Activated naive CD8-positive, alpha-beta T cell treated with anti-CD3 and anti-CD28 coated beads for 36 hours (primary cell): Measurements from ENCODE around the gene DGKK. TPM values are rescaled to one million over a fixed set of nuclear protein-coding genes. Genes with fewer than 3 reads are reported as not detected.

Source experiments
- DNase-seq: peaks from one replicate; pipeline ENCODE4 v3.0.0; 2021
- H3K27ac Mint-ChIP-seq: one replicate; pipeline ENCODE4 v1.8.0; 2022; ENCODE audit warnings: mild to moderate bottlenecking, moderate library complexity, mixed read lengths
- H3K27me3 Mint-ChIP-seq: one replicate; pipeline ENCODE4 v1.8.0; 2022; ENCODE audit warnings: mild to moderate bottlenecking, mixed read lengths
- H3K36me3 Mint-ChIP-seq: one replicate; pipeline ENCODE4 v1.8.0; 2021; ENCODE audit warnings: mild to moderate bottlenecking, mixed read lengths
- H3K4me1 Mint-ChIP-seq: one replicate; pipeline ENCODE4 v1.8.0; 2021; ENCODE audit warnings: mixed read lengths
- H3K4me3 Mint-ChIP-seq: one replicate; pipeline ENCODE4 v1.8.0; 2022; ENCODE audit warnings: mild to moderate bottlenecking, moderate library complexity, mixed read lengths
- H3K9me3 Mint-ChIP-seq: one replicate; pipeline ENCODE4 v1.8.0; 2022; ENCODE audit warnings: mixed read lengths
- total RNA-seq, 2 experiments: library from RNA; stranded (reverse); gene quantifications; one replicate each; pipeline ENCODE4 v1.2.3, GENCODE V29; 2021

Gene DGKK, protein sequence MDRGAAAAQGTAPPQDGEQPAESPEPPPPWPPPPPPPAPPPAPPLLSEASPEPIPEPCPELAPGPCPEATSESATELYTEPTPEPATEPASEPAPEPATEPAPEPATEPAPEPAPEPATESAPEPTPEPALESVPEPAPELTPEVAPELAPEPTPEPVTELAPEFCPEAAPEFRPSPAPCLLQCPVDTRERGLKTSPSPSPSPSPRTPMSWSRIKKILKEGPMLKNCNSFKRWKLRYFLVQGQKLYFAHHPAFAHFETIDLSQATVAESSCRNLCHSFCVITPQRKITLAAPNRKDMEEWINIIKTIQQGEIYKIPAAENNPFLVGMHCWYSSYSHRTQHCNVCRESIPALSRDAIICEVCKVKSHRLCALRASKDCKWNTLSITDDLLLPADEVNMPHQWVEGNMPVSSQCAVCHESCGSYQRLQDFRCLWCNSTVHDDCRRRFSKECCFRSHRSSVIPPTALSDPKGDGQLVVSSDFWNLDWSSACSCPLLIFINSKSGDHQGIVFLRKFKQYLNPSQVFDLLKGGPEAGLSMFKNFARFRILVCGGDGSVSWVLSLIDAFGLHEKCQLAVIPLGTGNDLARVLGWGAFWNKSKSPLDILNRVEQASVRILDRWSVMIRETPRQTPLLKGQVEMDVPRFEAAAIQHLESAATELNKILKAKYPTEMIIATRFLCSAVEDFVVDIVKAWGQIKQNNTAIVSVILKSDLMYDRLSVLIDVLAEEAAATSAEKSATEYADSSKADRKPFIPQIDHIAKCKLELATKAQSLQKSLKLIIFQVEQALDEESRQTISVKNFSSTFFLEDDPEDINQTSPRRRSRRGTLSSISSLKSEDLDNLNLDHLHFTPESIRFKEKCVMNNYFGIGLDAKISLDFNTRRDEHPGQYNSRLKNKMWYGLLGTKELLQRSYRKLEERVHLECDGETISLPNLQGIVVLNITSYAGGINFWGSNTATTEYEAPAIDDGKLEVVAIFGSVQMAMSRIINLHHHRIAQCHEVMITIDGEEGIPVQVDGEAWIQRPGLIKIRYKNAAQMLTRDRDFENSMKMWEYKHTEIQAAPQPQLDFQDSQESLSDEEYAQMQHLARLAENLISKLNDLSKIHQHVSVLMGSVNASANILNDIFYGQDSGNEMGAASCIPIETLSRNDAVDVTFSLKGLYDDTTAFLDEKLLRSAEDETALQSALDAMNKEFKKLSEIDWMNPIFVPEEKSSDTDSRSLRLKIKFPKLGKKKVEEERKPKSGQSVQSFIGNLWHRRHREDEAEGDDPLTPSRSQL
- not detected for total RNA-seq

DNA sequence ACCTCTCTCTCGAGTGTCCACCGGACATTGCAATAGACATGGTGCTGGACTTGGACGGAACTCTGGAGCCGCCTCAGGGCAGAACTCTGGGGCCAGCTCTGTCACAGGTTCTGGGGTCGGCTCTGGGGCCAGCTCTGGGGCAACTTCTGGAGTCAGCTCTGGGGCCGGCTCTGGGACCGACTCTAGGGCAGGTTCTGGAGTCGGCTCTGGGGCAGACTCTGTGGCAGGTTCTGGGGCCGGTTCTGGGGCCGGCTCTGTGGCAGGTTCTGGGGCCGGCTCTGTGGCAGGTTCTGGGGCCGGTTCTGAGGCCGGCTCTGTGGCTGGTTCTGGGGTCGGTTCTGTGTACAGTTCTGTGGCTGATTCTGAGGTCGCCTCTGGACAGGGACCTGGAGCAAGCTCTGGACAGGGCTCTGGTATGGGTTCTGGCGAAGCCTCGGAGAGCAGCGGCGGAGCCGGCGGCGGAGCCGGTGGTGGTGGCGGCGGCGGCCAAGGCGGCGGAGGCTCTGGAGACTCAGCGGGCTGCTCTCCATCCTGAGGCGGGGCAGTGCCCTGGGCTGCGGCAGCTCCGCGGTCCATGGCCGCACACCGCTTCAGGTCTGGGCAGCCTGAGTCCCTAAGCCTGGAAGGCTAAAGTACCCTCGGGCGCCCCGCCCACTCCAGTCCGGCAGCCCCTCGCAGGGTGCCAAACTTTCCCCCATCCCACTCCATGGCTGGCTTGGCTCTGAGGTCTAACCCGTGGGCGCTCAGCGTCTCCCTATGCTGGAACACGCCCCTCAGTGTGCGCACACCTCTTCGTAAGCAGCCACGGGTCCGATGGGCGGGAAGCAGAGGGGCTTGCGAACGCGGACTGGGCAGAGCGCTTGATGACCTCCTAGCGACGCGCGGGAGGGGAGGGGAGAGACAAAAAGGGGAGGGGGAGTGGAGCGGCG lies at the start of gene DGKK:
Gene DGKK (minus strand): TSS at position 723 of the 929 bp plus-strand sequence. CDS start 147 bp downstream, at position 576.
- peaks cover 65% of the 10 kb centered on the region for H3K27me3 Mint-ChIP-seq

DNA sequence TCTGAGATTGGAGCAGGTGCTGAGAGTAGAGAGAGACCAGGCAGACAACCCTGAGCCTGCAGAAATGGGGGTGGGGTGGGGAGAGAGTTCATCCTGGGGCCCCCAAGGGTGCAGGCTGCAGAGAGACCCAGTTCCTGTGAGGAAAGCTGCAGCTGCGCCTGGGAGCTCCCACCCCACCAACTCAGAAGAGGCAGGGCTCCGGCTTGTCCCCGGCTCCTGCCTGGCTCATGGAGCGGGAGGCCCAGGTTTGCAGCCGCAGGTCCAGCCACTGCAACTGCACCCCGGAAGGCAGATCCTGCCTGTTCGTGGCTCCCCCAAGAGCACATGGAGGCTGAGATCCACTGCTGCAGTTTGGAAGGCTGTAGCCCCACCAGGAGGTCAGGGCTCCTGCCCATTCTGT lies 44.2 kb upstream of the DGKK start:
- Mint-ChIP-seq H3K4me3 (no peak overlapping the region), H3K27ac (no peak overlapping the region), H3K27me3 (peaks cover 3% of the 10 kb centered on the region), H3K36me3 (no peaks in the 10 kb centered on the region), H3K9me3 (no peaks in the 10 kb centered on the region), H3K4me1 (no peaks in the 10 kb centered on the region)
- no peak for DNase-seq

More for the DNA sequence above, at the start of gene DGKK:
- Mint-ChIP-seq H3K36me3 (no peaks in the 10 kb centered on the region), H3K4me3 (peak within 1 kb of the TSS; percentile 32), H3K9me3 (no peaks in the 10 kb centered on the region), H3K4me1 (peaks cover 4% of the 10 kb centered on the region), H3K27ac (no peak within 1 kb of the TSS)
- no peak for DNase-seq

DNA sequence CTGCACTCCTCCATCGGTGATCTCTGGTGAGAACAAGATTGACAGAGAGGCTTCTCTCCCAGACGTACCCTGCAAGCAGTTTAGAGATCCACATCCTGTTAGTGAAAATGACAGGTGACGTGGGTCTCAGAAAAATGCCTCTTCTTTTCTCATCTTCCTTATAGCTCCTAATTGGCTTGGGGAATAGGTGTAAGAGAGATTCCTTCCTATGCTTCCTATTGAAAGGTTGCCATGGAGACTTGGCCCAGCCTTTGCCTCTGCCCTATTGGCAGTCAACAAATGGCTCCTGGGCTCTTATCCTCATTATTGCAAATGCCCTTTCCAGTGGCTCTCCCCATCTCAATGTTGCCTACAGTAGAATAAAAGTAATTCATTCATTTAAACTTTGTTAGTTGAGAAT lies 26.5 kb upstream of the DGKK start:
- peaks cover 21% of the 10 kb centered on the region for H3K27me3 Mint-ChIP-seq
- H3K4me1 Mint-ChIP-seq, result no peaks in the 10 kb centered on the region
- H3K9me3 Mint-ChIP-seq, result no peaks in the 10 kb centered on the region
- no peak overlapping the region for H3K27ac Mint-ChIP-seq
- DNase-seq, result no peak
- no peak overlapping the region for H3K4me3 Mint-ChIP-seq
- H3K36me3 Mint-ChIP-seq, result no peaks in the 10 kb centered on the region

DNA sequence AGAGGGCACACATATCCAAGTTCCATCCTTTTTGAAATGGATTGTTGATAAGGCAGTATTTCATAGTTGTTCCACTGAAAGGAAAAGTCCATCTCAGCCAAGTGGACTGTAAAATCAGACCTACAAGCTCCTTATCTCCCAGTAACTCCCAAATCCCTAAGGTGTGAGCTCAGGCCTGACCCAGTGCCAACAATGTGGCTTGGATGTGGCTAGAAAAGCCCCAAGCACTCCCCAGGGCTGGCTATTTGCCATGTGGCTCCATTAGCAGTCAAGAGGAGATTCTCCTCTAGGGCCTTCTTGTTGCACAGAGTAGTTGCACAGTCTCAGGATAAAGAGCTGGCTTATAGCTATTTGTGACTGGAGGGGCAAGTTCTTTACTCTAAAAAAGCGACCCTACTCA lies 25.0 kb upstream of the DGKK start:
- Mint-ChIP-seq H3K9me3 (no peaks in the 10 kb centered on the region), H3K4me3 (no peak overlapping the region)
- DNase-seq, result no peak

DNA sequence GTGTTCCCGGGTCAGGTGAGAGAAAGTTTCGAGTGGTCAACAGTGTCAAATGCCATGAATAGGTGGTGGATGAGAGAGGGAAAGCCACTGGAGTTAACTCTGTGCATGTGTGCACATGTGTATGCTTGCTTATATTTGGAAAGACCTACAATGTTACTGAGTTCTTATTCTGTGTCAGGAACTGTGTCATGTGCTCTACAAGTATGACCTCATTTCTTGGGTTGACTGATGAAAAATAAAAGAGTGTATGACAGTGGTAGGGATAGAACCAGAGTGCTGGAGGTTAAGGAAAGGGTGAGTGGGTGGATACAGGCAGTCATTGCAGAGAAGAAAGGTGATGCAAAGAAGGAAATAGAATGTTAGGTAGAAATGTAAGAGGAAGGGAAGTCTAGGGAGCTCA lies 22.1 kb upstream of the DGKK start:
- no peak for DNase-seq
- no peaks in the 10 kb centered on the region for H3K36me3 Mint-ChIP-seq
- H3K4me1 Mint-ChIP-seq, result no peaks in the 10 kb centered on the region
- peaks cover 28% of the 10 kb centered on the region for H3K27me3 Mint-ChIP-seq
- no peak overlapping the region for H3K27ac Mint-ChIP-seq
- no peak overlapping the region for H3K4me3 Mint-ChIP-seq
- no peaks in the 10 kb centered on the region for H3K9me3 Mint-ChIP-seq

More for the DNA sequence above, 25.0 kb upstream of the DGKK start:
- Mint-ChIP-seq H3K4me1 (no peaks in the 10 kb centered on the region), H3K36me3 (no peaks in the 10 kb centered on the region), H3K27me3 (peaks cover 19% of the 10 kb centered on the region), H3K27ac (no peak overlapping the region)

DNA sequence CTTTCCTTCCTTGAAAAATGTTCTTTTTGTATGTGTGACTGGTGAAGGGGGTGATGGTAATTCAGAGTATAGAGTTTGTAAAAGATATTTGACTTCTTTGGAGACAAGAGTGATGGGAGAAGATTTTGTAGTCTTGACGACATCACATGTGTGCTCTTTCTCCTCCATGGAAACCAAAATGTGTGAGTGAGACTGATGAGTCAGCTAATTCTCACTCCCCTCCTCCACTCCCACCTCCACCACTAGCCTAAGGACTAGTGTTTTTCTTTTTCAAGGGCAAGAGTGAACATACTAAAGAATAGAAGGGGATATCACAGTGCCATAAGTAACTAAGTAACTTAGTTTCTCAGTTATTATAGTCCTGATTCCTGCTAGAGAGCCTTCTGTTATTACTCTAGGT lies 14.0 kb upstream of the DGKK start:
- DNase-seq, result no peak
- Mint-ChIP-seq H3K9me3 (peaks cover 3% of the 10 kb centered on the region), H3K27me3 (peaks cover 6% of the 10 kb centered on the region), H3K27ac (no peak overlapping the region), H3K4me3 (no peak overlapping the region), H3K36me3 (no peaks in the 10 kb centered on the region), H3K4me1 (no peaks in the 10 kb centered on the region)

DNA sequence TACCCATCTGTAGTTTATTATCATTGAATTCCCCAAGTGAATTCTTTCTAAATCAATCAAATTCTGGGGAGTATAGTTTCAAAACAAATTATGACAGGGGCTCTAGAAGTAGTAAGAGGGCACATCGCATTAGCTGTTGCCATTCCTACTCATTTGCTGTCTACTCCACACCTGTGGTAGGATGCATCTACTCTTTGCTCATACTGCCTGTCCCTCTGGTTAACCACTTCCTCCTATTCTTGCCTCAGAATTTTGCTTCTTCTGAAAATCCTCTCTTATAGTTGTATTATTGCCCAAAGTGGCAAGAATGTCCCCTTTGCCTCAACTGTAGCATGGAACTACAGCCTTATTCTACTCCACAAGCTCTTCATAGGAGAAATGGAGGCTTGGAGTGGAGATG lies 12.7 kb upstream of the DGKK start:
- Mint-ChIP-seq H3K4me3 (no peak overlapping the region), H3K27ac (no peak overlapping the region), H3K36me3 (no peaks in the 10 kb centered on the region), H3K27me3 (peaks cover 11% of the 10 kb centered on the region), H3K9me3 (peaks cover 3% of the 10 kb centered on the region), H3K4me1 (no peaks in the 10 kb centered on the region)
- DNase-seq, result no peak

DNA sequence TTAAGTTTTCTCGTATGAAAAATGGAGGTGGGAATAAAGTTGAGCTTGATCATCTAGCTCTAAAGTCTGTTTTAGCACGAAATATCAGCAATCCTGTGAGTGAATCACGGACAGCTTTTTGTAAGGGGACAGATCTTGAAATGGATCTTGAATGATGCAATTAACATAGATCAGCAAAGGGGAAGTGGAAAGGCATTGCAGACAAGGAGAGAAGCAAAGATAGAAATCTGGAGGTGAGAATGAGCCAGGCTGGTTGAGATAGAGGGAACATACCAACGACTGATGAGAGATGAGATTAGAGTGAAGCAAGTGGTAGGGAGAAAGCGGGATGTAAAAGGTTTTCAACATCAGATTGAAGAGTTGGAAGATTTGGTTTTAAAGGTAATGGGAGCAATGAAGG lies 4.6 kb upstream of the DGKK start:
- Mint-ChIP-seq H3K4me1 (peaks cover 2% of the 10 kb centered on the region), H3K9me3 (no peaks in the 10 kb centered on the region), H3K36me3 (no peaks in the 10 kb centered on the region), H3K27me3 (peaks cover 48% of the 10 kb centered on the region), H3K27ac (no peak overlapping the region), H3K4me3 (no peak overlapping the region)
- no peak for DNase-seq

DNA sequence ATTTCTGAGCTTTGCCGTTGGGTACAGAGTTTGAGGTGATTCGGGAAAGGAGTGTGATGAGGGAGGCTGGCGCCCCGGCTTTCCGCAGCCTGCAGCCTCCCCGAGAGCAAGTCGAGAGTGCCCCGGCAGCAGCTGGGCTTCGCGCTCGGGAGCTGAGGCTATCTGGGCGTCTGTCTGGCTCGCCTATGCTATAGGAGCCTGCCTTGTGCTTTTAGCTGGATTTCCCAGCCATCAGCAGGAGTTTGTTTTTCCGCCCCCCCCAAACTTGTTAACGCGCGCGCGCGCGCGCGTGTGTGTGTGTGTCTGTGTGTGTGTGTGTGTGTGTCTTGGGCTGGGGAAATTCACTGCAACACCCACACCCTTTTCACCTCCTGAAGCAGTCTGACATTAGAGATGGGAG lies 765 bp upstream of the DGKK start:
- H3K9me3 Mint-ChIP-seq, result no peaks in the 10 kb centered on the region
- H3K4me1 Mint-ChIP-seq, result peaks cover 4% of the 10 kb centered on the region
- no peak overlapping the region for H3K4me3 Mint-ChIP-seq
- DNase-seq, result no peak
- no peaks in the 10 kb centered on the region for H3K36me3 Mint-ChIP-seq
- H3K27me3 Mint-ChIP-seq, result peaks cover 69% of the 10 kb centered on the region
- no peak overlapping the region for H3K27ac Mint-ChIP-seq

DNA sequence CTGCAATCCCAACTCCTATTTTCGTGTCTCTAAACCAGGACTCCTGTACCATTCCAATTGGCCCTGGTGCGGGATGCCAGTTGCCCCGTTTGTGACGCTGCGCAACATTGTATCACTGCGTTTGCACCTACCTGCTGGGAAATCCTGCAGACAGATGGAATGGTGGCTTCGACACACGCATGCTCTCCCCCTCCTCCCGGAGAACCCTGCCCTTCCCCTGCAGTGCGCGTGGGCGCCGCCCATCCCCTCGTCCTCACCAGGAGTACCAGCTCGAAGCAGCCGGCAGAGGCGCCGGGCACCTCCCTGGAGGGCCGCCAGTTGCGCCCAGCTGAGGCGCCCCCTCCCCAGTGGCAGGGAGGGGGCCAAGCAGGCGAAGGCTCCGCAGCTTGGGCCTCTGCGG lies 1.4 kb downstream of the DGKK start:
- H3K27me3 Mint-ChIP-seq, result peaks cover 72% of the 10 kb centered on the region
- no peaks in the 10 kb centered on the region for H3K9me3 Mint-ChIP-seq
- no peaks in the 10 kb centered on the region for H3K36me3 Mint-ChIP-seq
- H3K4me1 Mint-ChIP-seq, result peaks cover 4% of the 10 kb centered on the region
- no peak for DNase-seq
- no peak overlapping the region for H3K4me3 Mint-ChIP-seq
- no peak overlapping the region for H3K27ac Mint-ChIP-seq

DNA sequence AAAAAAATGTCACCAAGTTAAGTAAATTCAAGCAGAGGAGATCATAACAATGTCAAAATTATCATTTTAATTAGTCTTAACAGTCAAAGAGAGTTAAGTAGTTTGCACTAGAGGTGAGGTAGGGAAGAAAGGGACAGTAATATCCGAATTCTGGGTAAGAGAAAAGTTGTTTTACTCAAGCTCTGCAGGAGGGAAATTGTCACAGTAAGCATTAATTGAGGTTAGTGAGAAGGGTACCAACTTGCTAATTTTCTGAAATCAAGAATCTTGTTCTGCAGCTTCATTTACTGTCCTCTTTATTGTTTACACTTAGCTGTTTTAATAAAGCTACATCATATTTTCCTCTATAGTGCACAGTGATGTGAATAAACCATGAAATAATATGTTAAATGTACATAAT lies 11.0 kb downstream of the DGKK start:
- no peak for DNase-seq
- H3K27me3 Mint-ChIP-seq, result peaks cover 27% of the 10 kb centered on the region
- H3K36me3 Mint-ChIP-seq, result no peaks in the 10 kb centered on the region
- no peak overlapping the region for H3K4me3 Mint-ChIP-seq
- H3K9me3 Mint-ChIP-seq, result no peaks in the 10 kb centered on the region
- no peaks in the 10 kb centered on the region for H3K4me1 Mint-ChIP-seq
- H3K27ac Mint-ChIP-seq, result no peak overlapping the region

DNA sequence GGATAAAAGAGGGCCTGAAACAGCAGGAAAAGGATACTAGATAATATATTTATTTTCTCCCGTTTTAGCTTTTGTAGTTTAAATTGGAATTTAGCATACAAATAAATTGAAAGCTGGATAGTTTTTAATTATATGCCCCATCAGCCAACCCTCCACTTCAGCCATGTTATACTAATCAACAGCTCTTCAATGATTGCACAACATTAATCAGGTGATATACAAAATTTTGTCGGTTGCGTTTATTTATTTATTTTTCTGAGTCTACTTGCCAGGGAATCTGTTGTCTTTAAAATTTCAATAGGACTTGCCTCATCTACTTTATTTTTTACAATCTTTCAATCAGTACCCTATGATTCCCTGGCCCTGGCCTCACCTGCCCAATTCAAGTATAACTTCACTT lies 12.1 kb downstream of the DGKK start:
- Mint-ChIP-seq H3K27ac (no peak overlapping the region), H3K36me3 (no peaks in the 10 kb centered on the region), H3K27me3 (peaks cover 24% of the 10 kb centered on the region), H3K4me1 (no peaks in the 10 kb centered on the region), H3K9me3 (no peaks in the 10 kb centered on the region), H3K4me3 (no peak overlapping the region)
- DNase-seq, result no peak

DNA sequence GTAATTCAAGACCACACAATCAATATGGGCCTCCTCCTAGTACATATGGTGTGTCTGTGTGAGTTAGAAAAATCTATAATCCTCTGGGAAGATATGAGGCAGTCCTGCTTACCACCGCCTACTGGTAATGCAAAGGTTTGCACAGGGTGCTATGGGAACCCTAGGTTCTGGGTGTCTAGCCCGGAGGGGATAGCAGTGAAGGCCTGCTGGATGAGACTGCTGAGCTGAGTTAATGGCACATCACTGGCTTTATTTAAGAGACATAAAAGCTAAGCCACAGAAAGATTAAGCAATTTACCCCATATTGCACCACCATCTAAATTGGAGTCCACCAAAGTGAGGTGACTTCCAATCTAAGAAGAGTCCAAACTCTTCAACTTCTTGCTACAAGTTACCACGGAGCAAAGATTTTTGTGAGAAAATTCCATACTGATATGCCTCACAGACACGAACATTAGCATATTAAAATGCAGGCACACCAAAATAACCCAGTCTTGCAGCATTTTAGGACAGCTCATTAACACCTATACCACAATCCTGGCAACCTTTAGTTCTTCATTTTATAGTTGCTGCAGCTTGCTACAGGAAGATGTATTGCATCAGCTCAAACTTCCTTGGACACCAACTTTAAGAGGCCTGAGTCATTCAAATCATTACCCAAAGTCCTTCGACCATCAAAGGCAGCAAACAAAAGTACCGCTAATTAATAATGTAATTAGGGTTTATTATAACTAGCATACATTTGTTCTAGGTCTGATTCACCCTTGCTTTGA lies 13.7 kb downstream of the DGKK start:
- no peak overlapping the region for H3K27ac Mint-ChIP-seq
- H3K9me3 Mint-ChIP-seq, result no peaks in the 10 kb centered on the region
- peaks cover 13% of the 10 kb centered on the region for H3K27me3 Mint-ChIP-seq
- H3K36me3 Mint-ChIP-seq, result no peaks in the 10 kb centered on the region
- DNase-seq, result no peak
- H3K4me1 Mint-ChIP-seq, result no peaks in the 10 kb centered on the region
- H3K4me3 Mint-ChIP-seq, result no peak overlapping the region
